NCI-H82 (cell line): ENCODE data around the gene CACNA2D3.
A peak's percentile ranks its signal among the peaks of the same experiment; 100 is the strongest.

Experiments
- DNase-seq: peaks from one replicate; lab custom pipeline; 2025; lab: John Stamatoyannopoulos, UW

CACNA2D3 gene

GRCh38 chr3:54918516-54918915 lies 796.2 kb downstream of the CACNA2D3 start:
- no peak for DNase-seq

- peak; percentile 88 for DNase-seq
These were observed 805.9 kb downstream of the CACNA2D3 start, which contains the start of gene LRTM1 for GRCh38 chr3:54928046-54928770. TSS of gene LRTM1 (minus strand) at chr3:54928059. CDS start at chr3:54927911, 148 bp downstream.

GRCh38 chr3:54931182-54931581 lies 808.8 kb downstream of the CACNA2D3 start:
- no peak for DNase-seq

- no peak for DNase-seq
These were observed 810.3 kb downstream of the CACNA2D3 start for GRCh38 chr3:54932606-54933005.

- no peak for DNase-seq
These were observed 813.5 kb downstream of the CACNA2D3 start for GRCh38 chr3:54935869-54936268.

- DNase-seq: no peak
These were observed 814.2 kb downstream of the CACNA2D3 start for GRCh38 chr3:54936561-54936960.

- no peak for DNase-seq
These were observed 817.4 kb downstream of the CACNA2D3 start for GRCh38 chr3:54939557-54940300.

- DNase-seq: no peak
These were observed 818.6 kb downstream of the CACNA2D3 start for GRCh38 chr3:54940971-54941370.

GRCh38 chr3:54941690-54942362 lies 819.5 kb downstream of the CACNA2D3 start:
- DNase-seq: no peak

GRCh38 chr3:54949491-54950044 lies 827.2 kb downstream of the CACNA2D3 start:
- no peak for DNase-seq

- DNase-seq: no peak
These were observed 828.1 kb downstream of the CACNA2D3 start for GRCh38 chr3:54950391-54951003.

GRCh38 chr3:54951405-54951804 lies 829.1 kb downstream of the CACNA2D3 start:
- DNase-seq: peak; percentile 64

GRCh38 chr3:54954022-54954421 lies 831.7 kb downstream of the CACNA2D3 start:
- DNase-seq: no peak

GRCh38 chr3:54954521-54954920 lies 832.2 kb downstream of the CACNA2D3 start:
- DNase-seq: no peak

GRCh38 chr3:54955496-54955895 lies 833.1 kb downstream of the CACNA2D3 start:
- no peak for DNase-seq

GRCh38 chr3:54955941-54956340 lies 833.6 kb downstream of the CACNA2D3 start:
- DNase-seq: no peak

GRCh38 chr3:54957711-54958110 lies 835.4 kb downstream of the CACNA2D3 start:
- DNase-seq: no peak

GRCh38 chr3:54960082-54960481 lies 837.7 kb downstream of the CACNA2D3 start:
- DNase-seq: no peak

GRCh38 chr3:54960701-54961100 lies 838.3 kb downstream of the CACNA2D3 start:
- no peak for DNase-seq

GRCh38 chr3:54962200-54962599 lies 839.8 kb downstream of the CACNA2D3 start:
- no peak for DNase-seq

GRCh38 chr3:54963641-54964040 lies 841.3 kb downstream of the CACNA2D3 start:
- DNase-seq: no peak

GRCh38 chr3:54964081-54964480 lies 841.7 kb downstream of the CACNA2D3 start:
- DNase-seq: no peak
